Suprapubic skin (tissue), 4 donors: Measurements from ENCODE around the gene UBAC1. TPM values are rescaled to one million over a fixed set of nuclear protein-coding genes. Genes with fewer than 3 reads are reported as not detected.
"Not testable (repeated sequence)": the region's sequence is repeated elsewhere in the genome, so short reads cannot be mapped to it uniquely, and the experiment has no call there.

ENCODE experiments used
- DNase-seq, 2 donors: peaks; one replicate each; pipeline ENCODE4 v3.0.0-alpha.2; 2019; ENCODE audit warnings: low spot score in 2 of 2
- H3K27ac ChIP-seq: fragments of 200-600 bp; sonication (generic); one replicate; pipeline ENCODE4 v1.5.1; 2019
- H3K27me3 ChIP-seq: fragments of 200-600 bp; sonication (generic); one replicate; pipeline ENCODE4 v1.5.1; 2019
- H3K36me3 ChIP-seq: fragments of 200-600 bp; sonication (generic); one replicate; pipeline ENCODE4 v1.5.1; 2019
- H3K4me1 ChIP-seq: fragments of 200-600 bp; sonication (generic); one replicate; pipeline ENCODE4 v1.5.1; 2019
- H3K4me3 ChIP-seq: fragments of 200-600 bp; sonication (generic); one replicate; pipeline ENCODE4 v1.5.1; 2019; ENCODE audit warnings: mild to moderate bottlenecking
- H3K9me3 ChIP-seq: fragments of 200-600 bp; sonication (generic); one replicate; pipeline ENCODE4 v1.5.1; 2019
- EP300 ChIP-seq: sonication (generic); formaldehyde crosslinking; IDR thresholded peaks from one replicate; pipeline ENCODE4 v1.6.1; 2017; ENCODE audit warnings: antibody characterized with exemption
- POLR2A ChIP-seq, 2 donors: fragments of 450-650 bp; IDR thresholded peaks; one replicate each; pipeline ENCODE4 v1.6.1; 2017; ENCODE audit warnings: antibody characterized with exemption in 2 of 2, mild to moderate bottlenecking in 2 of 2, moderate library complexity in 2 of 2
- POLR2AphosphoS5 ChIP-seq, 3 donors: sonication (generic); formaldehyde crosslinking; IDR thresholded peaks; one replicate each; pipeline ENCODE4 v1.6.1; 2017; ENCODE audit warnings: antibody characterized with exemption in 3 of 3
- WGBS: methylation state at CpG from one replicate; pipeline ENCODE4 v1.1.5; 2018; 5-methylcytosine and 5-hydroxymethylcytosine counted together
- total RNA-seq, 4 donors: library from RNA; depleted of rRNA; stranded (reverse); fragments of >200 nt; gene quantifications; one replicate each; pipeline ENCODE4 v1.1.0, GENCODE V29; 2016
- TF ChIP-seq, protein P1 (sequence below), 2 donors: fragments of 200-600 bp in 1 of 2; fragments of 450-650 bp in 1 of 2; sonication (generic) in 1 of 2; IDR thresholded peaks; one replicate each; pipeline ENCODE4 v1.5.1; 2016 to 2019; ENCODE audit warnings: antibody characterized with exemption in 2 of 2, mild to moderate bottlenecking in 1 of 2, moderate library complexity in 1 of 2

Gene UBAC1
- total RNA-seq, 4 donors from 2014 or later: 68.2 to 94.5 (median 83.8) TPM

- H3K36me3 ChIP-seq: peaks cover 17% of the 10 kb centered on the region
- H3K4me3 ChIP-seq: no peak overlapping the region
- H3K27me3 ChIP-seq: no peaks in the 10 kb centered on the region
- WGBS: 93% methylated on average over 8 of the region's 9 CpGs
- no peak overlapping the region for H3K27ac ChIP-seq
- TF ChIP-seq EP300 (no peak), POLR2A (IDR thresholded peaks at IDR 0.05) (no peak), POLR2AphosphoS5 (IDR thresholded peaks at IDR 0.05) (no peak)
- TF ChIP-seq, protein P1, sequence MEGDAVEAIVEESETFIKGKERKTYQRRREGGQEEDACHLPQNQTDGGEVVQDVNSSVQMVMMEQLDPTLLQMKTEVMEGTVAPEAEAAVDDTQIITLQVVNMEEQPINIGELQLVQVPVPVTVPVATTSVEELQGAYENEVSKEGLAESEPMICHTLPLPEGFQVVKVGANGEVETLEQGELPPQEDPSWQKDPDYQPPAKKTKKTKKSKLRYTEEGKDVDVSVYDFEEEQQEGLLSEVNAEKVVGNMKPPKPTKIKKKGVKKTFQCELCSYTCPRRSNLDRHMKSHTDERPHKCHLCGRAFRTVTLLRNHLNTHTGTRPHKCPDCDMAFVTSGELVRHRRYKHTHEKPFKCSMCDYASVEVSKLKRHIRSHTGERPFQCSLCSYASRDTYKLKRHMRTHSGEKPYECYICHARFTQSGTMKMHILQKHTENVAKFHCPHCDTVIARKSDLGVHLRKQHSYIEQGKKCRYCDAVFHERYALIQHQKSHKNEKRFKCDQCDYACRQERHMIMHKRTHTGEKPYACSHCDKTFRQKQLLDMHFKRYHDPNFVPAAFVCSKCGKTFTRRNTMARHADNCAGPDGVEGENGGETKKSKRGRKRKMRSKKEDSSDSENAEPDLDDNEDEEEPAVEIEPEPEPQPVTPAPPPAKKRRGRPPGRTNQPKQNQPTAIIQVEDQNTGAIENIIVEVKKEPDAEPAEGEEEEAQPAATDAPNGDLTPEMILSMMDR (IDR thresholded peaks at IDR 0.05): no peak
- H3K9me3 ChIP-seq: no peaks in the 10 kb centered on the region
- peaks cover 35% of the 10 kb centered on the region for H3K4me1 ChIP-seq
- DNase-seq: no peak
Observed at GRCh38 chr9:135957431-135957830, 3.7 kb downstream of the UBAC1 start.

- Histone ChIP-seq H3K27ac (no peak overlapping the region), H3K4me1 (peaks cover 35% of the 10 kb centered on the region), H3K36me3 (peaks cover 23% of the 10 kb centered on the region), H3K9me3 (no peaks in the 10 kb centered on the region), H3K27me3 (no peaks in the 10 kb centered on the region), H3K4me3 (no peak overlapping the region)
- no peak for TF ChIP-seq POLR2A (IDR thresholded peaks at IDR 0.05)
- TF ChIP-seq, protein P1 (IDR thresholded peaks at IDR 0.05): no peak
- no peak for DNase-seq
- WGBS: 94% methylated on average over 7 of the region's 8 CpGs
Observed at GRCh38 chr9:135956802-135957174, 4.4 kb downstream of the UBAC1 start.

- WGBS: 81% methylated on average over 30 of the region's 32 CpGs
- DNase-seq: no peak
- TF ChIP-seq EP300: no peak
- TF ChIP-seq, protein P1 (IDR thresholded peaks at IDR 0.05): no peak
- no peak for TF ChIP-seq POLR2A (IDR thresholded peaks at IDR 0.05)
- no peak for TF ChIP-seq POLR2AphosphoS5 (IDR thresholded peaks at IDR 0.05)
- H3K4me3 ChIP-seq: no peak overlapping the region
- H3K27me3 ChIP-seq: no peaks in the 10 kb centered on the region
- H3K27ac ChIP-seq: no peak overlapping the region
- H3K36me3 ChIP-seq: peaks cover 23% of the 10 kb centered on the region
- no peaks in the 10 kb centered on the region for H3K9me3 ChIP-seq
- H3K4me1 ChIP-seq: peaks cover 36% of the 10 kb centered on the region
Observed at GRCh38 chr9:135955934-135956801, 5.0 kb downstream of the UBAC1 start.

- Histone ChIP-seq H3K27ac (peak overlapping the region; percentile 79), H3K36me3 (peaks cover 40% of the 10 kb centered on the region), H3K9me3 (no peaks in the 10 kb centered on the region), H3K27me3 (no peaks in the 10 kb centered on the region), H3K4me1 (peaks cover 40% of the 10 kb centered on the region), H3K4me3 (no peak overlapping the region)
- no peak for DNase-seq
- no peak for TF ChIP-seq POLR2AphosphoS5 (IDR thresholded peaks at IDR 0.05)
- TF ChIP-seq, protein P1 (IDR thresholded peaks at IDR 0.05): no peak
- no peak for TF ChIP-seq POLR2A (IDR thresholded peaks at IDR 0.05)
- 90% methylated on average over 22 of the region's 22 CpGs for WGBS
Observed at GRCh38 chr9:135952664-135953206, 8.4 kb downstream of the UBAC1 start.

GRCh38 chr9:135951889-135952663 is 9.1 kb downstream of the UBAC1 start:
- DNase-seq: no peak
- H3K9me3 ChIP-seq: no peaks in the 10 kb centered on the region
- TF ChIP-seq POLR2AphosphoS5 (IDR thresholded peaks at IDR 0.05) (peak in 1 of 3 donors; percentile 22), EP300 (no peak), POLR2A (IDR thresholded peaks at IDR 0.05) (no peak)
- TF ChIP-seq, protein P1 (IDR thresholded peaks at IDR 0.05): no peak
- WGBS: 69% methylated on average over 18 of the region's 18 CpGs
- H3K27me3 ChIP-seq: no peaks in the 10 kb centered on the region
- peaks cover 40% of the 10 kb centered on the region for H3K4me1 ChIP-seq
- peaks cover 46% of the 10 kb centered on the region for H3K36me3 ChIP-seq
- peak overlapping the region; percentile 79 for H3K27ac ChIP-seq
- no peak overlapping the region for H3K4me3 ChIP-seq

GRCh38 chr9:135951310-135951709 is 9.9 kb downstream of the UBAC1 start:
- peaks cover 54% of the 10 kb centered on the region for H3K36me3 ChIP-seq
- H3K27ac ChIP-seq: peak overlapping the region; percentile 79
- H3K4me3 ChIP-seq, H3K9me3 ChIP-seq, DNase-seq, H3K27me3 ChIP-seq: not testable (repeated sequence)
- 78% methylated on average over 8 of the region's 8 CpGs for WGBS
- H3K4me1 ChIP-seq: peaks cover 40% of the 10 kb centered on the region

DNA sequence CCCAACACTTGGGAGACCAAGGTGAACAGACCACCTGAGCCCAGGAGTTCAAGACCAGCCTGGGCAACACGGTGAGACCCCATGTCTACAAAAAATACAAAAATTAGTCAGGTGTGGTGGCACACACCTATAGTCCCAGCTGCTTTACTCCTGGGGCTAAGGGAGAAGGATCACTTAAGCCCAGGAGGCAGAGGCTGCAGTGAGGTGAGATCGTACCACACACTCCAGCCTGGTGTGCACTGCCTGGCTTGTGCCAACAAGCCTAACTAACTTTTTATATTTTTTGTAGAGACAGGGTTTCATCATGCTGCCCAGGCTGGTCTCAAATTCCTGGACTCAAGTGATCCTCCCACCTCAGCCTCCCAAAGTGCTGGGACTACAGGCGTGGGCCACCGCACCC is 10.3 kb downstream of the UBAC1 start:
- H3K27me3 ChIP-seq, H3K4me3 ChIP-seq, H3K9me3 ChIP-seq, DNase-seq: not testable (repeated sequence)
- WGBS: 89% methylated on average over 4 of the region's 4 CpGs
- Histone ChIP-seq H3K27ac (peak overlapping the region; percentile 79), H3K4me1 (peaks cover 40% of the 10 kb centered on the region), H3K36me3 (peaks cover 58% of the 10 kb centered on the region)
